ENCODE results near the gene TOM1L2. TPM values are rescaled to one million over a fixed set of nuclear protein-coding genes. Genes with fewer than 3 reads are reported as not detected.

The TOM1L2 gene
- polyA plus RNA-seq, 1 donor from 2014 or later, result 40.9 TPM

DNA sequence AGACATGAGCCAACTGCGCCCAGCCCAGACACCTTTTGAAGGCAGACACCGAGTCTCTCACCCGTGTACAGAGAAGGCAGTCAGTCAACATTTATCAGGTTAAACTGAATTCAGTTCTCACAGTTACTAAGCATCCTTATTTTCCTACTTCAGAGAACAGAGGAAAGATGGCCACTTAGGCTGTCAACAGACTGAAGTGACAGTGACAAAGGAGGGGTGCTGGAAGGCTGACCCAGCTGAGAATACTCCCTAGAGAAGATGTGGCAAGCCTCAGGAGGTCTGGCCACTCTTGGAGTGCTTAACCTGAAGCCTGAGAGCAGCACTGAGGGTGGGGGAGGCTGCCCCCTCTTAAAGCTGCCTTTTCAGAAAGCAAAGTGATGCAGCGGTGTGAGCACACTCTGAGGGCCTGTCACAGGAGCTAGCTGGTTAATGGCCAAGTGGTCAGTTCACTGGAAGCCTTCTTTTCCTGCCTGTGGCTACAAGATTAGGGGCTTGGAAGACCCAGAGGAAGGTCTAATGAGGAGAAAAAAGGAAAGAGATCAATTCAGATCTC, 84.4 kb downstream of the TOM1L2 start:
- no peaks in the 10 kb centered on the region for H3K36me3 ChIP-seq (ENCODE audit: insufficient read depth, low read length)
- no peaks in the 10 kb centered on the region for H3K9me3 ChIP-seq (ENCODE audit: low read length)
- no peaks in the 10 kb centered on the region for H3K9me2 ChIP-seq (ENCODE audit: insufficient read depth, low read length)
- no peak overlapping the region for H3K4me3 ChIP-seq (ENCODE audit: low read length)
- no peaks in the 10 kb centered on the region for H3K79me2 ChIP-seq (replicated peaks; ENCODE audit: insufficient read depth, low read length)
- peak overlapping the region; percentile 50 for H3K27ac ChIP-seq (ENCODE audit: low read length)
- no peaks in the 10 kb centered on the region for H3F3A ChIP-seq (ENCODE audit: insufficient read depth, low read length, poor library complexity, severe bottlenecking)
- H3K9ac ChIP-seq (ENCODE audit: low read length), result no peak overlapping the region
- H3K4me2 ChIP-seq (ENCODE audit: low read length), result no peak overlapping the region
- H4K20me1 ChIP-seq (ENCODE audit: insufficient read depth), result no peaks in the 10 kb centered on the region
- H2AFZ ChIP-seq (ENCODE audit: low read depth, low read length), result no peak overlapping the region
- TF ChIP-seq EP300 (conservative IDR thresholded peaks at IDR 0.05; ENCODE audit: poor library complexity, severe bottlenecking) (peak; percentile 44), REST (IDR thresholded peaks at IDR 0.05; ENCODE audit: borderline replicate concordance) (no peak)
- H3K27me3 ChIP-seq (ENCODE audit: insufficient read depth, low read depth, low read length), result no peaks in the 10 kb centered on the region

DNA sequence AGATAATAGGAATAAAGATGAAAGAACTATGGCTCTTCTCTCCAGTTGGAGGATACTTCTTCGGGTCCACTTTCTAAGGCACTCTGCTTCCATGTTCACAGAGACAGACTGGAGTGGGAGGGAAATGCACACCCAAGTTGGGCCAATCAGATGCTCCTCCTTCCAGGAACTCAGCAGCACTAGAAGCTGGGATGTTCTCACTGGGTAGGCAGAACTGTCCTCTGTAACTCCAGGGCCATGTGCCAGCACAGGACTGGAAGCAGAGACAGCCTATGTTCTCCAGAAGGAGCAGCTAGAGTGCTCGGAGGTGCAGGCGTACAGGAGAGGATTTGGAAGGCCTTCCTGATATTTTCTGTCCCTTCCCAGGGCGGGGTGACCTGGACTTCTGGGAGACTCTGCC, 85.5 kb downstream of the TOM1L2 start:
- peak; percentile 32 for TF ChIP-seq TAF1 (IDR thresholded peaks at IDR 0.05; ENCODE audit: low read depth)
- TF ChIP-seq EP300 (conservative IDR thresholded peaks at IDR 0.05; ENCODE audit: poor library complexity, severe bottlenecking), result no peak
- H3F3A ChIP-seq (ENCODE audit: insufficient read depth, low read length, poor library complexity, severe bottlenecking), result no peaks in the 10 kb centered on the region
- H2AFZ ChIP-seq (ENCODE audit: low read depth, low read length), result no peak overlapping the region
- no peaks in the 10 kb centered on the region for H4K20me1 ChIP-seq (ENCODE audit: insufficient read depth)
- H3K9ac ChIP-seq (ENCODE audit: low read length), result no peak overlapping the region
- H3K79me2 ChIP-seq (replicated peaks; ENCODE audit: insufficient read depth, low read length), result no peaks in the 10 kb centered on the region
- H3K4me2 ChIP-seq (ENCODE audit: low read length), result no peak overlapping the region
- H3K36me3 ChIP-seq (ENCODE audit: insufficient read depth, low read length), result no peaks in the 10 kb centered on the region
- no peaks in the 10 kb centered on the region for H3K27me3 ChIP-seq (ENCODE audit: insufficient read depth, low read depth, low read length)
- no peaks in the 10 kb centered on the region for H3K9me3 ChIP-seq (ENCODE audit: low read length)
- H3K4me3 ChIP-seq (ENCODE audit: low read length), result no peak overlapping the region
- H3K27ac ChIP-seq (ENCODE audit: low read length), result no peak overlapping the region
- no peaks in the 10 kb centered on the region for H3K9me2 ChIP-seq (ENCODE audit: insufficient read depth, low read length)

DNA sequence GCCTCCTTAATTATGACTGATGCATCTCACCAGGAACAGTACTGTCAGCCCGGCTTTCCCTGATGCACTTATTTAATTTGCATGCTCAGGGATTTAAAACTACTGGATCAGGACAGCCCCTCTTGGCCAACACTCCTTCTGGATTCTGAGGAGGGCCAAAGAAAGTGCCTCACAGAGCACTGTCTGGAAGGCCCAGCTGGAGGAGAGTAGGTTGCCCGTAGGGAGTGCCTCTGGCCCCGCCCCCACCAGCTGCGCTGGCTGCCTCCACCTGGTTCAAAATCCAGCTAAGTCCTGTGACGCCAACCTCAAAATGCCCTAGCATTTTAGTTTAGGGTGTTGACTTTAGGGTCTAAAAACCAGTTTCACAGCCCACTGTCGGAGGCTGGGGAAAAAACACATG, 86.0 kb downstream of the TOM1L2 start:
- no peaks in the 10 kb centered on the region for H3F3A ChIP-seq (ENCODE audit: insufficient read depth, low read length, poor library complexity, severe bottlenecking)
- no peaks in the 10 kb centered on the region for H3K27me3 ChIP-seq (ENCODE audit: insufficient read depth, low read depth, low read length)
- no peaks in the 10 kb centered on the region for H3K9me3 ChIP-seq (ENCODE audit: low read length)
- no peaks in the 10 kb centered on the region for H3K36me3 ChIP-seq (ENCODE audit: insufficient read depth, low read length)
- no peaks in the 10 kb centered on the region for H3K9me2 ChIP-seq (ENCODE audit: insufficient read depth, low read length)
- no peak overlapping the region for H3K27ac ChIP-seq (ENCODE audit: low read length)
- no peak overlapping the region for H2AFZ ChIP-seq (ENCODE audit: low read depth, low read length)
- no peak overlapping the region for H3K4me3 ChIP-seq (ENCODE audit: low read length)
- H3K9ac ChIP-seq (ENCODE audit: low read length), result no peak overlapping the region
- no peak overlapping the region for H3K4me2 ChIP-seq (ENCODE audit: low read length)
- TF ChIP-seq RAD21 (conservative IDR thresholded peaks at IDR 0.05) (no peak), MXI1 (conservative IDR thresholded peaks at IDR 0.05; ENCODE audit: poor library complexity, severe bottlenecking) (no peak), TAF1 (IDR thresholded peaks at IDR 0.05; ENCODE audit: low read depth) (no peak), EZH2 (IDR thresholded peaks at IDR 0.05; ENCODE audit: borderline replicate concordance, insufficient read depth, low read length, poor library complexity, severe bottlenecking) (no peak), REST (IDR thresholded peaks at IDR 0.05; ENCODE audit: borderline replicate concordance) (no peak), POLR2AphosphoS5 (IDR thresholded peaks at IDR 0.05) (no peak)
- TF ChIP-seq, protein P1, sequence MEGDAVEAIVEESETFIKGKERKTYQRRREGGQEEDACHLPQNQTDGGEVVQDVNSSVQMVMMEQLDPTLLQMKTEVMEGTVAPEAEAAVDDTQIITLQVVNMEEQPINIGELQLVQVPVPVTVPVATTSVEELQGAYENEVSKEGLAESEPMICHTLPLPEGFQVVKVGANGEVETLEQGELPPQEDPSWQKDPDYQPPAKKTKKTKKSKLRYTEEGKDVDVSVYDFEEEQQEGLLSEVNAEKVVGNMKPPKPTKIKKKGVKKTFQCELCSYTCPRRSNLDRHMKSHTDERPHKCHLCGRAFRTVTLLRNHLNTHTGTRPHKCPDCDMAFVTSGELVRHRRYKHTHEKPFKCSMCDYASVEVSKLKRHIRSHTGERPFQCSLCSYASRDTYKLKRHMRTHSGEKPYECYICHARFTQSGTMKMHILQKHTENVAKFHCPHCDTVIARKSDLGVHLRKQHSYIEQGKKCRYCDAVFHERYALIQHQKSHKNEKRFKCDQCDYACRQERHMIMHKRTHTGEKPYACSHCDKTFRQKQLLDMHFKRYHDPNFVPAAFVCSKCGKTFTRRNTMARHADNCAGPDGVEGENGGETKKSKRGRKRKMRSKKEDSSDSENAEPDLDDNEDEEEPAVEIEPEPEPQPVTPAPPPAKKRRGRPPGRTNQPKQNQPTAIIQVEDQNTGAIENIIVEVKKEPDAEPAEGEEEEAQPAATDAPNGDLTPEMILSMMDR (IDR thresholded peaks at IDR 0.05; ENCODE audit: poor library complexity, severe bottlenecking), result no peak
- no peaks in the 10 kb centered on the region for H4K20me1 ChIP-seq (ENCODE audit: insufficient read depth)
- H3K79me2 ChIP-seq (replicated peaks; ENCODE audit: insufficient read depth, low read length), result no peaks in the 10 kb centered on the region

Data from neural cell (in vitro differentiated cells).